HepG2 (cell line): Measurements from ENCODE around the gene NOTUM. TPM values are rescaled to one million over a fixed set of nuclear protein-coding genes. Genes with fewer than 3 reads are reported as not detected.

Source experiments
- DNMT3B ChIP-seq: conservative IDR thresholded peaks from 2 replicates; pipeline ENCODE4 v1.6.1; 2016; ENCODE audit warnings: missing biosample characterization, control low read depth
- ELF4 ChIP-seq: sonication (generic); formaldehyde crosslinking; IDR thresholded peaks from 2 replicates; pipeline ENCODE4 v1.5.0; 2020; ENCODE audit warnings: missing genetic modification reagents, mild to moderate bottlenecking, moderate library complexity, borderline replicate concordance
- EZH2 ChIP-seq: conservative IDR thresholded peaks from 2 replicates; pipeline ENCODE4 v1.6.1; 2012; ENCODE audit warnings: mild to moderate bottlenecking, low read depth, low read length, moderate library complexity
- FOXA1 ChIP-seq, 2 experiments: fragments of 450-650 bp in 1 of 2; sonication (generic) in 1 of 2; formaldehyde crosslinking in 1 of 2; IDR thresholded peaks; 2 replicates each; pipeline versions ENCODE4 v1.4.0 to v1.6.1; 2016 to 2020; ENCODE audit warnings: missing genetic modification reagents in 1 of 2
- JARID2 ChIP-seq: sonication (generic); formaldehyde crosslinking; IDR thresholded peaks from 2 replicates; pipeline ENCODE4 v1.8.1; 2023; ENCODE audit warnings: missing genetic modification reagents, inconsistent platforms; ENCODE audit not compliant: insufficient replicate concordance
- KDM6A ChIP-seq: IDR thresholded peaks from 2 replicates; pipeline ENCODE4 v1.6.1; 2016; ENCODE audit warnings: low read depth
- NR3C1 ChIP-seq: sonication (generic); formaldehyde crosslinking; IDR thresholded peaks from 2 replicates; pipeline ENCODE4 v1.4.0; 2020; ENCODE audit warnings: missing genetic modification reagents
- SIX4 ChIP-seq: sonication (generic); formaldehyde crosslinking; IDR thresholded peaks from 2 replicates; pipeline ENCODE4 v1.4.0; 2020; ENCODE audit warnings: missing genetic modification reagents
- ZNF160 ChIP-seq: sonication (generic); formaldehyde crosslinking; IDR thresholded peaks from 2 replicates; pipeline ENCODE4 v1.8.0; 2022; ENCODE audit warnings: mild to moderate bottlenecking, inconsistent platforms, missing genetic modification reagents
- ZNF17 ChIP-seq: sonication (generic); formaldehyde crosslinking; IDR thresholded peaks from 2 replicates; pipeline ENCODE4 v1.5.0; 2020; ENCODE audit warnings: mild to moderate bottlenecking, missing genetic modification reagents
- ZNF343 ChIP-seq: sonication (generic); formaldehyde crosslinking; IDR thresholded peaks from 2 replicates; pipeline ENCODE4 v1.4.0; 2020; ENCODE audit warnings: mild to moderate bottlenecking, missing genetic modification reagents
- ZNF367 ChIP-seq: sonication (generic); formaldehyde crosslinking; IDR thresholded peaks from 2 replicates; pipeline ENCODE4 v1.4.0; 2020; ENCODE audit warnings: missing genetic modification reagents, borderline replicate concordance
- ZNF549 ChIP-seq: sonication (generic); formaldehyde crosslinking; IDR thresholded peaks from 2 replicates; pipeline ENCODE4 v1.5.0; 2020; ENCODE audit warnings: missing genetic modification reagents
- polyA plus RNA-seq, 8 experiments: library from polyadenylated mRNA; depleted of rRNA in 3 of 8; stranded (reverse) in 7 of 8; unstranded in 1 of 8; fragments of >200 nt; fragmentation: Illumina TruSeq in 4 of 8; extraction: Trizol in 4 of 8; gene quantifications; 2 replicates each; pipeline versions ENCODE4 v1.2.1 to v1.2.3, GENCODE V29; 2011 to 2016; ENCODE audit warnings: low read depth in 4 of 8, missing spikeins in 1 of 8, mixed read lengths in 1 of 8; ENCODE audit not compliant: insufficient read depth in 1 of 8
- total RNA-seq, 5 experiments: library from RNA; depleted of rRNA; stranded (reverse); fragments of >200 nt; fragmentation: Illumina TruSeq; extraction: Trizol; gene quantifications; 2 replicates each; pipeline ENCODE4 v1.2.3, GENCODE V29; 2016; ENCODE audit warnings: low read depth in 1 of 5
- TF ChIP-seq, protein P1 (sequence below): sonication (generic); formaldehyde crosslinking; IDR thresholded peaks from 2 replicates; pipeline ENCODE4 v1.5.0; 2020; ENCODE audit warnings: mild to moderate bottlenecking, missing genetic modification reagents
- TF ChIP-seq, protein P2 (sequence below): sonication (generic); formaldehyde crosslinking; IDR thresholded peaks from 2 replicates; pipeline ENCODE4 v1.4.0; 2020; ENCODE audit warnings: missing genetic modification reagents
- TF ChIP-seq, protein P3 (sequence below): sonication (generic); formaldehyde crosslinking; IDR thresholded peaks from 2 replicates; pipeline ENCODE4 v1.4.0; 2020; ENCODE audit warnings: missing genetic modification reagents
- TF ChIP-seq, protein P4 (sequence below): IDR thresholded peaks from 2 replicates; pipeline ENCODE4 v1.6.1; 2016

NOTUM gene
- total and polyA plus RNA-seq, 2 of the 13 experiments (the other 11 are each of a cell fraction or from before 2014, with no cell fraction given) = 150 to 160 TPM

DNA sequence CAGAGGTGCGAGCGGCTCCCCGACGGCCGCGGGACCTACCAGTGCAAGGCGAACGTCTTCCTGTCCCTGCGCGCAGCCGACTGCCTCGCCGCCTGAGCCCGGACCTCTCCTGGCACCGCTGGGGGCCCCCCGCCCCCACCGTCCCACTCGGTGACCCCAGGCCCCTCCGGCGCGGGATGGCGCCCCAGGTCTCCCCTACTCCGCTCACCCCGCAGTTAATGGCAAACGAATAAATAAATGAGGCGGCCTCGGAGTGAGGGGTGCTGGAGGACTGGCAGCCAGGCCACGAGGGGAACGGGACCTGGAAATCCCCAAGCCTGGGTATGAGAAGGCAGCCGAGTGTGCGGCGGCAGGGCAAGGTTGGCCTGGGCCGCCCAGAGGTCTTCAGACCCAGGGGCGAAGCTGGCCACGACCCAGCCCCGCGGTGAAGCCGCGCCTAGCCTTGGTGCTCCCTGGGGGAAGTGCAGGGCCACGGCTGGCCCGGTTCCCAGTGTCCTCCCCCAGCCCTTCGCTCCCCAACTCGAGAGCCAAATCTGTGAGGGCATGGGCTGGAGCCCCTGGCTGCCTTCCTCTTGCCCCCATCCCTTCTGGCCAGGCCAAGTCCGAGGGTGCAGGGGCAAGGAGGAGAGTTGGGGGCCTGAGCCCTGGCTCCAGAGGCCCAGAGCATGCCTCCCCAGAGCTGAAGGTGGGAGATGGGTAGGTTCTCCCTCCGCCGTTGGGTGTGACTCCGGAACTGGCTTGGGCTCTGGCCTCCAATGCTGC lies 58.2 kb downstream of the NOTUM start (continued):
- TF ChIP-seq, protein P1, sequence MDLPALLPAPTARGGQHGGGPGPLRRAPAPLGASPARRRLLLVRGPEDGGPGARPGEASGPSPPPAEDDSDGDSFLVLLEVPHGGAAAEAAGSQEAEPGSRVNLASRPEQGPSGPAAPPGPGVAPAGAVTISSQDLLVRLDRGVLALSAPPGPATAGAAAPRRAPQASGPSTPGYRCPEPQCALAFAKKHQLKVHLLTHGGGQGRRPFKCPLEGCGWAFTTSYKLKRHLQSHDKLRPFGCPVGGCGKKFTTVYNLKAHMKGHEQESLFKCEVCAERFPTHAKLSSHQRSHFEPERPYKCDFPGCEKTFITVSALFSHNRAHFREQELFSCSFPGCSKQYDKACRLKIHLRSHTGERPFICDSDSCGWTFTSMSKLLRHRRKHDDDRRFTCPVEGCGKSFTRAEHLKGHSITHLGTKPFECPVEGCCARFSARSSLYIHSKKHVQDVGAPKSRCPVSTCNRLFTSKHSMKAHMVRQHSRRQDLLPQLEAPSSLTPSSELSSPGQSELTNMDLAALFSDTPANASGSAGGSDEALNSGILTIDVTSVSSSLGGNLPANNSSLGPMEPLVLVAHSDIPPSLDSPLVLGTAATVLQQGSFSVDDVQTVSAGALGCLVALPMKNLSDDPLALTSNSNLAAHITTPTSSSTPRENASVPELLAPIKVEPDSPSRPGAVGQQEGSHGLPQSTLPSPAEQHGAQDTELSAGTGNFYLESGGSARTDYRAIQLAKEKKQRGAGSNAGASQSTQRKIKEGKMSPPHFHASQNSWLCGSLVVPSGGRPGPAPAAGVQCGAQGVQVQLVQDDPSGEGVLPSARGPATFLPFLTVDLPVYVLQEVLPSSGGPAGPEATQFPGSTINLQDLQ = no peak; the same call in 1 of the 2 replicates
- TF ChIP-seq EZH2 (no peak), ZNF160 (CRISPR knock-in tag) (no peak), JARID2 (CRISPR knock-in tag) (no peak), SIX4 (CRISPR knock-in tag) (no peak), NR3C1 (CRISPR knock-in tag) (no peak), ZNF17 (CRISPR knock-in tag) (no peak), FOXA1 (IDR thresholded peaks at IDR 0.05) (no peak), FOXA1 (CRISPR knock-in tag; IDR thresholded peaks at IDR 0.05) (no peak; the same call in 1 of the 2 replicates), ZNF549 (CRISPR knock-in tag) (no peak), KDM6A (CRISPR knock-in tag) (no peak), ZNF367 (0 out of 2 replicates have a peak, but pooled peaks have one; percentile 21), ELF4 (CRISPR knock-in tag) (no peak), ZNF343 (CRISPR knock-in tag) (peak; percentile 36; the same call in 1 of the 2 replicates), DNMT3B (CRISPR knock-in tag) (no peak)
- TF ChIP-seq, protein P2, sequence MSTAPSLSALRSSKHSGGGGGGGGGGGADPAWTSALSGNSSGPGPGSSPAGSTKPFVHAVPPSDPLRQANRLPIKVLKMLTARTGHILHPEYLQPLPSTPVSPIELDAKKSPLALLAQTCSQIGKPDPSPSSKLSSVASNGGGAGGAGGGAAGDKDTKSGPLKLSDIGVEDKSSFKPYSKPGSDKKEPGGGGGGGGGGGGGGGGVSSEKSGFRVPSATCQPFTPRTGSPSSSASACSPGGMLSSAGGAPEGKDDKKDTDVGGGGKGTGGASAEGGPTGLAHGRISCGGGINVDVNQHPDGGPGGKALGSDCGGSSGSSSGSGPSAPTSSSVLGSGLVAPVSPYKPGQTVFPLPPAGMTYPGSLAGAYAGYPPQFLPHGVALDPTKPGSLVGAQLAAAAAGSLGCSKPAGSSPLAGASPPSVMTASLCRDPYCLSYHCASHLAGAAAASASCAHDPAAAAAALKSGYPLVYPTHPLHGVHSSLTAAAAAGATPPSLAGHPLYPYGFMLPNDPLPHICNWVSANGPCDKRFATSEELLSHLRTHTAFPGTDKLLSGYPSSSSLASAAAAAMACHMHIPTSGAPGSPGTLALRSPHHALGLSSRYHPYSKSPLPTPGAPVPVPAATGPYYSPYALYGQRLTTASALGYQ = no peak; the same call in 1 of the 2 replicates
- TF ChIP-seq, protein P3, sequence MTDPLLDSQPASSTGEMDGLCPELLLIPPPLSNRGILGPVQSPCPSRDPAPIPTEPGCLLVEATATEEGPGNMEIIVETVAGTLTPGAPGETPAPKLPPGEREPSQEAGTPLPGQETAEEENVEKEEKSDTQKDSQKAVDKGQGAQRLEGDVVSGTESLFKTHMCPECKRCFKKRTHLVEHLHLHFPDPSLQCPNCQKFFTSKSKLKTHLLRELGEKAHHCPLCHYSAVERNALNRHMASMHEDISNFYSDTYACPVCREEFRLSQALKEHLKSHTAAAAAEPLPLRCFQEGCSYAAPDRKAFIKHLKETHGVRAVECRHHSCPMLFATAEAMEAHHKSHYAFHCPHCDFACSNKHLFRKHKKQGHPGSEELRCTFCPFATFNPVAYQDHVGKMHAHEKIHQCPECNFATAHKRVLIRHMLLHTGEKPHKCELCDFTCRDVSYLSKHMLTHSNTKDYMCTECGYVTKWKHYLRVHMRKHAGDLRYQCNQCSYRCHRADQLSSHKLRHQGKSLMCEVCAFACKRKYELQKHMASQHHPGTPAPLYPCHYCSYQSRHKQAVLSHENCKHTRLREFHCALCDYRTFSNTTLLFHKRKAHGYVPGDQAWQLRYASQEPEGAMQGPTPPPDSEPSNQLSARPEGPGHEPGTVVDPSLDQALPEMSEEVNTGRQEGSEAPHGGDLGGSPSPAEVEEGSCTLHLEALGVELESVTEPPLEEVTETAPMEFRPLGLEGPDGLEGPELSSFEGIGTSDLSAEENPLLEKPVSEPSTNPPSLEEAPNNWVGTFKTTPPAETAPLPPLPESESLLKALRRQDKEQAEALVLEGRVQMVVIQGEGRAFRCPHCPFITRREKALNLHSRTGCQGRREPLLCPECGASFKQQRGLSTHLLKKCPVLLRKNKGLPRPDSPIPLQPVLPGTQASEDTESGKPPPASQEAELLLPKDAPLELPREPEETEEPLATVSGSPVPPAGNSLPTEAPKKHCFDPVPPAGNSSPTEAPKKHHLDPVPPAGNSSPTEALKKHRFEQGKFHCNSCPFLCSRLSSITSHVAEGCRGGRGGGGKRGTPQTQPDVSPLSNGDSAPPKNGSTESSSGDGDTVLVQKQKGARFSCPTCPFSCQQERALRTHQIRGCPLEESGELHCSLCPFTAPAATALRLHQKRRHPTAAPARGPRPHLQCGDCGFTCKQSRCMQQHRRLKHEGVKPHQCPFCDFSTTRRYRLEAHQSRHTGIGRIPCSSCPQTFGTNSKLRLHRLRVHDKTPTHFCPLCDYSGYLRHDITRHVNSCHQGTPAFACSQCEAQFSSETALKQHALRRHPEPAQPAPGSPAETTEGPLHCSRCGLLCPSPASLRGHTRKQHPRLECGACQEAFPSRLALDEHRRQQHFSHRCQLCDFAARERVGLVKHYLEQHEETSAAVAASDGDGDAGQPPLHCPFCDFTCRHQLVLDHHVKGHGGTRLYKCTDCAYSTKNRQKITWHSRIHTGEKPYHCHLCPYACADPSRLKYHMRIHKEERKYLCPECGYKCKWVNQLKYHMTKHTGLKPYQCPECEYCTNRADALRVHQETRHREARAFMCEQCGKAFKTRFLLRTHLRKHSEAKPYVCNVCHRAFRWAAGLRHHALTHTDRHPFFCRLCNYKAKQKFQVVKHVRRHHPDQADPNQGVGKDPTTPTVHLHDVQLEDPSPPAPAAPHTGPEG (CRISPR knock-in tag) = no peak
- TF ChIP-seq, protein P4, sequence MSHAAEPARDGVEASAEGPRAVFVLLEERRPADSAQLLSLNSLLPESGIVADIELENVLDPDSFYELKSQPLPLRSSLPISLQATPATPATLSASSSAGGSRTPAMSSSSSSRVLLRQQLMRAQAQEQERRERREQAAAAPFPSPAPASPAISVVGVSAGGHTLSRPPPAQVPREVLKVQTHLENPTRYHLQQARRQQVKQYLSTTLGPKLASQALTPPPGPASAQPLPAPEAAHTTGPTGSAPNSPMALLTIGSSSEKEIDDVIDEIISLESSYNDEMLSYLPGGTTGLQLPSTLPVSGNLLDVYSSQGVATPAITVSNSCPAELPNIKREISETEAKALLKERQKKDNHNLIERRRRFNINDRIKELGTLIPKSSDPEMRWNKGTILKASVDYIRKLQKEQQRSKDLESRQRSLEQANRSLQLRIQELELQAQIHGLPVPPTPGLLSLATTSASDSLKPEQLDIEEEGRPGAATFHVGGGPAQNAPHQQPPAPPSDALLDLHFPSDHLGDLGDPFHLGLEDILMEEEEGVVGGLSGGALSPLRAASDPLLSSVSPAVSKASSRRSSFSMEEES (CRISPR knock-in tag) = no peak
